ENCODE measurements around the gene IDH2. TPM values are rescaled to one million over a fixed set of nuclear protein-coding genes. Genes with fewer than 3 reads are reported as not detected.

Gene IDH2
- total and polyA plus RNA-seq, 7 experiments from 2014 or later = 32.4 to 230 (median 51.9) TPM

- H3K36me3 ChIP-seq (ENCODE audit: control insufficient read depth in 2 of 3, insufficient read depth in 3 of 3, low read length in 3 of 3) = no peaks in the 10 kb centered on the region
- no peaks in the 10 kb centered on the region for H3K9me3 ChIP-seq (ENCODE audit: control insufficient read depth in 2 of 3, low read length in 3 of 3)
- ATAC-seq = no peak
- H3K4me1 Mint-ChIP-seq = peaks cover 35 to 77% (median 52%) of the 10 kb centered on the region in 7 donors
- ChIA-PET CTCF (no interaction called here), POLR2A (no interaction called here)
- H3K9me3 Mint-ChIP-seq = peaks cover 0 to 2% (median 0%) of the 10 kb centered on the region in 11 donors
- intact Hi-C loops (cut with micrococcal nuclease) = loop anchor here (1.0 to 5.0 kb wide), 3 partner anchors 20 to 37 kb away; partner anchors contain the start of gene ZNF710 (in 2 of the 2)
- peaks cover 0 to 5% (median 0%) of the 10 kb centered on the region in 5 donors for H3K36me3 Mint-ChIP-seq
- H3K27me3 Mint-ChIP-seq = no peaks in the 10 kb centered on the region
- H3K4me3 ChIP-seq (ENCODE audit: low read length) = no peak overlapping the region
- peak overlapping the region in 6 of 9 donors; percentile 11 to 81 (median 43) for H3K27ac Mint-ChIP-seq
- peak overlapping the region in 3 of 10 donors; percentile 29 to 45 (median 29) for H3K4me3 Mint-ChIP-seq
- no peak overlapping the region for H3K27ac ChIP-seq (ENCODE audit: low read depth, low read length)
- H3K4me1 ChIP-seq (ENCODE audit: control insufficient read depth in 2 of 2, insufficient read depth in 2 of 2, low read length in 2 of 2) = peaks cover 22 to 25% of the 10 kb centered on the region in 2 donors
- no peak for DNase-seq
- H3K27me3 ChIP-seq (ENCODE audit: control insufficient read depth in 2 of 2, insufficient read depth in 2 of 2, low read length in 2 of 2) = no peaks in the 10 kb centered on the region
Measured at GRCh38 chr15:90038632-90039095, 63.6 kb downstream of the IDH2 start.

GRCh38 chr15:90037961-90038631 lies 64.2 kb downstream of the IDH2 start:
- no peaks in the 10 kb centered on the region for H3K36me3 ChIP-seq (ENCODE audit: control insufficient read depth in 2 of 3, insufficient read depth in 3 of 3, low read length in 3 of 3)
- no peak overlapping the region for H3K4me3 ChIP-seq (ENCODE audit: low read length)
- Mint-ChIP-seq H3K9me3 (peaks cover 0 to 2% (median 0%) of the 10 kb centered on the region in 11 donors), H3K27me3 (no peaks in the 10 kb centered on the region), H3K27ac (peak overlapping the region in 6 of 9 donors; percentile 11 to 81 (median 43)), H3K36me3 (peaks cover 0 to 5% (median 0%) of the 10 kb centered on the region in 5 donors), H3K4me3 (peak overlapping the region in 3 of 10 donors; percentile 29 to 45 (median 29)), H3K4me1 (peaks cover 40 to 80% (median 56%) of the 10 kb centered on the region in 7 donors)
- ChIA-PET POLR2A (no interaction called here), CTCF (no interaction called here)
- ATAC-seq (peak; percentile 57), DNase-seq (peak in 2 of 9 donors; percentile 34 to 47)
- intact Hi-C loops (cut with micrococcal nuclease) = loop anchor here (1.0 to 5.0 kb wide), 3 partner anchors 21 to 37 kb away; partner anchors contain the start of gene ZNF710 (in 2 of the 2)
- no peak overlapping the region for H3K27ac ChIP-seq (ENCODE audit: low read depth, low read length)
- H3K27me3 ChIP-seq (ENCODE audit: control insufficient read depth in 2 of 2, insufficient read depth in 2 of 2, low read length in 2 of 2) = no peaks in the 10 kb centered on the region
- peaks cover 28 to 29% of the 10 kb centered on the region in 2 donors for H3K4me1 ChIP-seq (ENCODE audit: control insufficient read depth in 2 of 2, insufficient read depth in 2 of 2, low read length in 2 of 2)
- no peaks in the 10 kb centered on the region for H3K9me3 ChIP-seq (ENCODE audit: control insufficient read depth in 2 of 3, low read length in 3 of 3)

- no peak overlapping the region for H3K27ac ChIP-seq (ENCODE audit: low read depth, low read length)
- no peaks in the 10 kb centered on the region for H3K27me3 ChIP-seq (ENCODE audit: control insufficient read depth in 2 of 2, insufficient read depth in 2 of 2, low read length in 2 of 2)
- H3K4me3 Mint-ChIP-seq = peak overlapping the region in 1 of 10 donors; percentile 18
- H3K27ac Mint-ChIP-seq = peak overlapping the region in 3 of 9 donors; percentile 11 to 73 (median 40)
- intact Hi-C loops (cut with micrococcal nuclease) = loop anchor here in 1 of 2 donors (5.0 kb wide), 1 partner anchor 35 kb away; the partner anchor contains the start of gene ZNF710
- no peaks in the 10 kb centered on the region for H3K36me3 ChIP-seq (ENCODE audit: control insufficient read depth in 2 of 3, insufficient read depth in 3 of 3, low read length in 3 of 3)
- no peaks in the 10 kb centered on the region for H3K9me3 ChIP-seq (ENCODE audit: control insufficient read depth in 2 of 3, low read length in 3 of 3)
- H3K4me3 ChIP-seq (ENCODE audit: low read length) = no peak overlapping the region
- CTCF ChIA-PET = no interaction called here
- H3K9me3 Mint-ChIP-seq = peaks cover 0 to 2% (median 0%) of the 10 kb centered on the region in 11 donors
- no peak for DNase-seq
- POLR2A ChIA-PET = no interaction called here
- peaks cover 0 to 5% (median 0%) of the 10 kb centered on the region in 5 donors for H3K36me3 Mint-ChIP-seq
- peaks cover 28 to 29% of the 10 kb centered on the region in 2 donors for H3K4me1 ChIP-seq (ENCODE audit: control insufficient read depth in 2 of 2, insufficient read depth in 2 of 2, low read length in 2 of 2)
- peaks cover 44 to 84% (median 59%) of the 10 kb centered on the region in 7 donors for H3K4me1 Mint-ChIP-seq
- ATAC-seq = no peak
- H3K27me3 Mint-ChIP-seq = no peaks in the 10 kb centered on the region
Measured at GRCh38 chr15:90037511-90037860, 64.8 kb downstream of the IDH2 start.

- POLR2A ChIA-PET = interaction anchor here (1.1 kb wide), 1 partner anchor 12 kb away, joined by 3 read pairs; no protein-coding TSS in a partner anchor
- Histone ChIP-seq H3K27ac (ENCODE audit: low read depth, low read length) (no peak overlapping the region), H3K9me3 (ENCODE audit: control insufficient read depth in 2 of 3, low read length in 3 of 3) (no peaks in the 10 kb centered on the region), H3K36me3 (ENCODE audit: control insufficient read depth in 2 of 3, insufficient read depth in 3 of 3, low read length in 3 of 3) (no peaks in the 10 kb centered on the region), H3K4me1 (ENCODE audit: control insufficient read depth in 2 of 2, insufficient read depth in 2 of 2, low read length in 2 of 2) (peaks cover 28 to 29% of the 10 kb centered on the region in 2 donors), H3K27me3 (ENCODE audit: control insufficient read depth in 2 of 2, insufficient read depth in 2 of 2, low read length in 2 of 2) (no peaks in the 10 kb centered on the region), H3K4me3 (ENCODE audit: low read length) (no peak overlapping the region)
- no peaks in the 10 kb centered on the region for H3K27me3 Mint-ChIP-seq
- CTCF ChIA-PET = no interaction called here
- intact Hi-C loops (cut with micrococcal nuclease) = loop anchor here in 1 of 2 donors (5.0 kb wide), 1 partner anchor 35 kb away; the partner anchor contains the start of gene ZNF710
- peaks cover 0 to 2% (median 0%) of the 10 kb centered on the region in 11 donors for H3K9me3 Mint-ChIP-seq
- H3K4me3 Mint-ChIP-seq = peak overlapping the region in 2 of 10 donors; percentile 10 to 38
- H3K4me1 Mint-ChIP-seq = peaks cover 44 to 84% (median 65%) of the 10 kb centered on the region in 7 donors
- H3K36me3 Mint-ChIP-seq = peaks cover 0 to 5% (median 0%) of the 10 kb centered on the region in 5 donors
- ATAC-seq = no peak
- peak overlapping the region in 4 of 9 donors; percentile 36 to 85 (median 71) for H3K27ac Mint-ChIP-seq
- DNase-seq = no peak
Measured at GRCh38 chr15:90036806-90037510, 65.3 kb downstream of the IDH2 start.

GRCh38 chr15:90036343-90036742 lies 65.9 kb downstream of the IDH2 start:
- ChIA-PET POLR2A (interaction anchor here (0.7 to 1.1 kb wide), 2 partner anchors 11 to 23 kb away, joined by 3 read pairs; no protein-coding TSS in a partner anchor), CTCF (no interaction called here)
- ATAC-seq (no peak), DNase-seq (no peak)
- Histone ChIP-seq H3K9me3 (ENCODE audit: control insufficient read depth in 2 of 3, low read length in 3 of 3) (no peaks in the 10 kb centered on the region), H3K4me3 (ENCODE audit: low read length) (no peak overlapping the region), H3K4me1 (ENCODE audit: control insufficient read depth in 2 of 2, insufficient read depth in 2 of 2, low read length in 2 of 2) (peaks cover 32 to 35% of the 10 kb centered on the region in 2 donors), H3K36me3 (ENCODE audit: control insufficient read depth in 2 of 3, insufficient read depth in 3 of 3, low read length in 3 of 3) (no peaks in the 10 kb centered on the region), H3K27me3 (ENCODE audit: control insufficient read depth in 2 of 2, insufficient read depth in 2 of 2, low read length in 2 of 2) (no peaks in the 10 kb centered on the region), H3K27ac (ENCODE audit: low read depth, low read length) (no peak overlapping the region)
- Mint-ChIP-seq H3K4me3 (peak overlapping the region in 8 of 10 donors; percentile 7 to 55 (median 38)), H3K9me3 (peaks cover 0 to 2% (median 0%) of the 10 kb centered on the region in 11 donors), H3K27ac (peak overlapping the region in 4 of 9 donors; percentile 48 to 85 (median 80)), H3K36me3 (peaks cover 0 to 5% (median 0%) of the 10 kb centered on the region in 5 donors), H3K27me3 (no peaks in the 10 kb centered on the region), H3K4me1 (peaks cover 49 to 85% (median 71%) of the 10 kb centered on the region in 7 donors)
- intact Hi-C loops (cut with micrococcal nuclease) = loop anchor here in 1 of 2 donors (5.0 kb wide), 1 partner anchor 34 kb away; the partner anchor contains the start of gene ZNF710

GRCh38 chr15:90035840-90036230 lies 66.4 kb downstream of the IDH2 start:
- H3K9me3 Mint-ChIP-seq = peaks cover 0 to 2% (median 0%) of the 10 kb centered on the region in 11 donors
- H3K27ac Mint-ChIP-seq = peak overlapping the region in 8 of 9 donors; percentile 24 to 85 (median 64)
- H3K27me3 ChIP-seq (ENCODE audit: control insufficient read depth in 2 of 2, insufficient read depth in 2 of 2, low read length in 2 of 2) = no peaks in the 10 kb centered on the region
- POLR2A ChIA-PET = interaction anchor here (0.7 to 1.6 kb wide), 3 partner anchors 11 to 34 kb away, joined by 3 to 6 read pairs (median 3); partner anchors contain the start of gene ZNF710
- H3K36me3 ChIP-seq (ENCODE audit: control insufficient read depth in 2 of 3, insufficient read depth in 3 of 3, low read length in 3 of 3) = no peaks in the 10 kb centered on the region
- no peak overlapping the region for H3K27ac ChIP-seq (ENCODE audit: low read depth, low read length)
- peak overlapping the region in 7 of 10 donors; percentile 5 to 55 (median 38) for H3K4me3 Mint-ChIP-seq
- no peaks in the 10 kb centered on the region for H3K9me3 ChIP-seq (ENCODE audit: control insufficient read depth in 2 of 3, low read length in 3 of 3)
- ATAC-seq (no peak), DNase-seq (peak in 1 of 9 donors; percentile 5)
- H3K36me3 Mint-ChIP-seq = peaks cover 0 to 5% (median 0%) of the 10 kb centered on the region in 5 donors
- H3K27me3 Mint-ChIP-seq = no peaks in the 10 kb centered on the region
- CTCF ChIA-PET = no interaction called here
- H3K4me1 ChIP-seq (ENCODE audit: control insufficient read depth in 2 of 2, insufficient read depth in 2 of 2, low read length in 2 of 2) = peaks cover 37 to 39% of the 10 kb centered on the region in 2 donors
- intact Hi-C loops (cut with micrococcal nuclease) = loop anchor here in 1 of 2 donors (2.0 to 5.0 kb wide), 2 partner anchors 23 to 34 kb away; partner anchors contain the start of gene ZNF710
- H3K4me3 ChIP-seq (ENCODE audit: low read length) = no peak overlapping the region
- peaks cover 50 to 89% (median 72%) of the 10 kb centered on the region in 7 donors for H3K4me1 Mint-ChIP-seq
